Measurements from ENCODE around the gene AGFG1.

The AGFG1 gene

GRCh38 chr2:227592694-227593387, 120.9 kb downstream of the AGFG1 start:
- ATAC-seq: no peak
- TF ChIP-seq CSRNP3 (CRISPR knock-in tag; IDR thresholded peaks at IDR 0.05) (no peak), SNAI2 (CRISPR knock-in tag; IDR thresholded peaks at IDR 0.05) (no peak), ZNF8 (CRISPR knock-in tag; IDR thresholded peaks at IDR 0.05) (no peak), RARB (CRISPR knock-in tag; IDR thresholded peaks at IDR 0.05) (no peak), ISL1 (CRISPR knock-in tag; IDR thresholded peaks at IDR 0.05) (no peak), POU6F1 (CRISPR knock-in tag; IDR thresholded peaks at IDR 0.05; ENCODE audit: borderline replicate concordance, low read depth) (no peak), GLIS3 (CRISPR knock-in tag; IDR thresholded peaks at IDR 0.05) (no peak), ARNTL (CRISPR knock-in tag; IDR thresholded peaks at IDR 0.05; ENCODE audit: borderline replicate concordance, low read depth) (no peak)
- TF ChIP-seq, protein P1, sequence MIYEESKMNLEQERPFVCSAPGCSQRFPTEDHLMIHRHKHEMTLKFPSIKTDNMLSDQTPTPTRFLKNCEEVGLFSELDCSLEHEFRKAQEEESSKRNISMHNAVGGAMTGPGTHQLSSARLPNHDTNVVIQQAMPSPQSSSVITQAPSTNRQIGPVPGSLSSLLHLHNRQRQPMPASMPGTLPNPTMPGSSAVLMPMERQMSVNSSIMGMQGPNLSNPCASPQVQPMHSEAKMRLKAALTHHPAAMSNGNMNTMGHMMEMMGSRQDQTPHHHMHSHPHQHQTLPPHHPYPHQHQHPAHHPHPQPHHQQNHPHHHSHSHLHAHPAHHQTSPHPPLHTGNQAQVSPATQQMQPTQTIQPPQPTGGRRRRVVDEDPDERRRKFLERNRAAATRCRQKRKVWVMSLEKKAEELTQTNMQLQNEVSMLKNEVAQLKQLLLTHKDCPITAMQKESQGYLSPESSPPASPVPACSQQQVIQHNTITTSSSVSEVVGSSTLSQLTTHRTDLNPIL (CRISPR knock-in tag; IDR thresholded peaks at IDR 0.05; ENCODE audit: low read depth): no peak
- TF ChIP-seq, protein P2, sequence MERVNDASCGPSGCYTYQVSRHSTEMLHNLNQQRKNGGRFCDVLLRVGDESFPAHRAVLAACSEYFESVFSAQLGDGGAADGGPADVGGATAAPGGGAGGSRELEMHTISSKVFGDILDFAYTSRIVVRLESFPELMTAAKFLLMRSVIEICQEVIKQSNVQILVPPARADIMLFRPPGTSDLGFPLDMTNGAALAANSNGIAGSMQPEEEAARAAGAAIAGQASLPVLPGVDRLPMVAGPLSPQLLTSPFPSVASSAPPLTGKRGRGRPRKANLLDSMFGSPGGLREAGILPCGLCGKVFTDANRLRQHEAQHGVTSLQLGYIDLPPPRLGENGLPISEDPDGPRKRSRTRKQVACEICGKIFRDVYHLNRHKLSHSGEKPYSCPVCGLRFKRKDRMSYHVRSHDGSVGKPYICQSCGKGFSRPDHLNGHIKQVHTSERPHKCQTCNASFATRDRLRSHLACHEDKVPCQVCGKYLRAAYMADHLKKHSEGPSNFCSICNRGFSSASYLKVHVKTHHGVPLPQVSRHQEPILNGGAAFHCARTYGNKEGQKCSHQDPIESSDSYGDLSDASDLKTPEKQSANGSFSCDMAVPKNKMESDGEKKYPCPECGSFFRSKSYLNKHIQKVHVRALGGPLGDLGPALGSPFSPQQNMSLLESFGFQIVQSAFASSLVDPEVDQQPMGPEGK (CRISPR knock-in tag; IDR thresholded peaks at IDR 0.05; ENCODE audit: borderline replicate concordance): no peak

DNA sequence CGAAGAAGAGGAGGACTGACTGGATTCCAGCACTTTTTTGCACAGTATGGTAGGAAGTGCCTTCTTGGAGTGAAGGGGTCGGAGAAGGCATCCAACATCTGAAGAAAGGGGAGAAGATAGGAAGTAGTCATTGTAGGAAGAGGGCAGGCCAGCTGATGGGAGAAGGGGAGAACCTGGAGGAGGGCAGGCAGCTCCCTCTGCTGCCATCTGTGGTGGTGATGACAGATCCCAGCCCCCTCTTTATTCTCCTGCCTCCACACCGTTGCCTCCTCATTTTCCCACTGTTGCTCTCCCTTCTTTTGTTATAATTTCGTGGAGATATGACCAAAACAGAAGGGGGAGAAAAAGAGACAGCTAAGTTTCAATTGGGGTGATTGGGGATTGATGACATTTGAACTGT, 123.8 kb downstream of the AGFG1 start:
- ATAC-seq: no peak
- TF ChIP-seq TCF4 (CRISPR knock-in tag; IDR thresholded peaks at IDR 0.05; ENCODE audit: borderline replicate concordance) (no peak), BACH2 (CRISPR knock-in tag; IDR thresholded peaks at IDR 0.05; ENCODE audit: borderline replicate concordance) (no peak), TOX (CRISPR knock-in tag; IDR thresholded peaks at IDR 0.05; ENCODE audit: borderline replicate concordance) (no peak), GLIS3 (CRISPR knock-in tag; IDR thresholded peaks at IDR 0.05) (no peak), CSRNP3 (CRISPR knock-in tag; IDR thresholded peaks at IDR 0.05) (no peak)
- TF ChIP-seq, protein P3, sequence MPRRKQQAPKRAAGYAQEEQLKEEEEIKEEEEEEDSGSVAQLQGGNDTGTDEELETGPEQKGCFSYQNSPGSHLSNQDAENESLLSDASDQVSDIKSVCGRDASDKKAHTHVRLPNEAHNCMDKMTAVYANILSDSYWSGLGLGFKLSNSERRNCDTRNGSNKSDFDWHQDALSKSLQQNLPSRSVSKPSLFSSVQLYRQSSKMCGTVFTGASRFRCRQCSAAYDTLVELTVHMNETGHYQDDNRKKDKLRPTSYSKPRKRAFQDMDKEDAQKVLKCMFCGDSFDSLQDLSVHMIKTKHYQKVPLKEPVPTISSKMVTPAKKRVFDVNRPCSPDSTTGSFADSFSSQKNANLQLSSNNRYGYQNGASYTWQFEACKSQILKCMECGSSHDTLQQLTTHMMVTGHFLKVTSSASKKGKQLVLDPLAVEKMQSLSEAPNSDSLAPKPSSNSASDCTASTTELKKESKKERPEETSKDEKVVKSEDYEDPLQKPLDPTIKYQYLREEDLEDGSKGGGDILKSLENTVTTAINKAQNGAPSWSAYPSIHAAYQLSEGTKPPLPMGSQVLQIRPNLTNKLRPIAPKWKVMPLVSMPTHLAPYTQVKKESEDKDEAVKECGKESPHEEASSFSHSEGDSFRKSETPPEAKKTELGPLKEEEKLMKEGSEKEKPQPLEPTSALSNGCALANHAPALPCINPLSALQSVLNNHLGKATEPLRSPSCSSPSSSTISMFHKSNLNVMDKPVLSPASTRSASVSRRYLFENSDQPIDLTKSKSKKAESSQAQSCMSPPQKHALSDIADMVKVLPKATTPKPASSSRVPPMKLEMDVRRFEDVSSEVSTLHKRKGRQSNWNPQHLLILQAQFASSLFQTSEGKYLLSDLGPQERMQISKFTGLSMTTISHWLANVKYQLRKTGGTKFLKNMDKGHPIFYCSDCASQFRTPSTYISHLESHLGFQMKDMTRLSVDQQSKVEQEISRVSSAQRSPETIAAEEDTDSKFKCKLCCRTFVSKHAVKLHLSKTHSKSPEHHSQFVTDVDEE (CRISPR knock-in tag; IDR thresholded peaks at IDR 0.05): no peak

DNA sequence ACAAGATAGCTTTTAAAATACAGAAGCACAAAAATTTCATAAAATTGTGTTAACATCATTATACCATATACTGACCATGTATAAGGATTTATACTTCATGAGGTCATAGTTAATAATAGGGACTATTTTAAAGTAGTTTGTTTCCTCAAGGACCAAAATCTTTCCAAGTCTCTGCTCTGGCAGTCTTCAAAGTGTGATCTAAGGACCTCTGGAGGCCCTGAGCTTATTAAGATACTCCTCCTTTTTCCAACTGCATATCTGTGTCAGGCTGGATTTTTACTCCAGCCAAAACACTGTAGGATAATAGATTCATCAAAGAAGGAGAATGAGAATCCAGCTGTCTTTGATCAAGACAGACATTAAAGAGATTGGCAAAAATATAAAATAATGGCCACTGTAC, 125.1 kb downstream of the AGFG1 start:
- TF ChIP-seq ISL1 (CRISPR knock-in tag; IDR thresholded peaks at IDR 0.05) (no peak), ARNTL (CRISPR knock-in tag; IDR thresholded peaks at IDR 0.05; ENCODE audit: borderline replicate concordance, low read depth) (no peak), ZFP30 (CRISPR knock-in tag; IDR thresholded peaks at IDR 0.05) (no peak), ZNF70 (CRISPR knock-in tag; IDR thresholded peaks at IDR 0.05) (no peak), ESRRG (CRISPR knock-in tag; IDR thresholded peaks at IDR 0.05) (no peak), BACH2 (CRISPR knock-in tag; IDR thresholded peaks at IDR 0.05; ENCODE audit: borderline replicate concordance) (no peak), ZNF565 (CRISPR knock-in tag; conservative IDR thresholded peaks at IDR 0.05; ENCODE audit: low read depth) (no peak), ZC3H10 (CRISPR knock-in tag; IDR thresholded peaks at IDR 0.05) (no peak)
- TF ChIP-seq, protein P1 (CRISPR knock-in tag; IDR thresholded peaks at IDR 0.05; ENCODE audit: low read depth): no peak
- ATAC-seq: no peak
